Muscle of back (tissue), 13 donors: ENCODE data around the gene LRRFIP2. TPM values are rescaled to one million over a fixed set of nuclear protein-coding genes. Genes with fewer than 3 reads are reported as not detected.
A peak's percentile ranks its signal among the peaks of the same experiment; 100 is the strongest.
"Not testable (repeated sequence)": the region's sequence is repeated elsewhere in the genome, so short reads cannot be mapped to it uniquely, and the experiment has no call there.

ENCODE experiments used
- DNase-seq, 3 donors: peaks; one replicate each; pipeline versions ENCODE4 v3.0.0 to v3.0.0-alpha.2; 2013
- long read RNA-seq, 9 donors: transcript quantifications; one replicate each; lab custom pipeline, GENCODE V29; 2026
- polyA plus RNA-seq, 10 donors: library from polyadenylated mRNA; unstranded; fragments of 120-200 nt; gene quantifications; one replicate each; pipeline ENCODE4 v1.2.1, GENCODE V29; 2013; ENCODE audit not compliant: insufficient read length in 10 of 10

LRRFIP2 gene
- polyA plus RNA-seq: 10 to 100 TPM; 29.0 to 50.0 (median 39.2) TPM
- long read RNA-seq, donor 1, partial matches to known transcripts: 9 of 10 reads
- long read RNA-seq, donor 1, other reads (novel, unspliced or antisense): 0 of 10 reads
- long read RNA-seq, donor 2, partial matches to known transcripts: 12 of 15 reads
- long read RNA-seq, donor 2, other reads (novel, unspliced or antisense): 0 of 15 reads
- long read RNA-seq, donor 3: 0 reads
- long read RNA-seq, donor 4, partial matches to known transcripts: 16 of 17 reads
- long read RNA-seq, donor 4, other reads (novel, unspliced or antisense): 0 of 17 reads
- long read RNA-seq, donor 5, partial matches to known transcripts: 7 of 10 reads
- long read RNA-seq, donor 5, other reads (novel, unspliced or antisense): 0 of 10 reads
- long read RNA-seq, donor 6, partial matches to known transcripts: 14 of 15 reads
- long read RNA-seq, donor 6, other reads (novel, unspliced or antisense): 0 of 15 reads
- long read RNA-seq, donor 7, partial matches to known transcripts: 13 of 19 reads
- long read RNA-seq, donor 7, other reads (novel, unspliced or antisense): 0 of 19 reads
- long read RNA-seq, donor 8, partial matches to known transcripts: 10 of 11 reads
- long read RNA-seq, donor 8, other reads (novel, unspliced or antisense): 0 of 11 reads
- long read RNA-seq, donor 9: 0 reads

GRCh38 chr3:37174532-37175126 lies at the start of gene LRRFIP2:
TSS of gene LRRFIP2 (minus strand) at chr3:37174582. CDS start at chr3:37148983, 25,599 bp downstream.
- DNase-seq: peak in 1 of 3 donors; percentile 61

- no peak for DNase-seq
These were observed 49.2 kb upstream of the LRRFIP2 start for GRCh38 chr3:37223576-37223975.

DNA sequence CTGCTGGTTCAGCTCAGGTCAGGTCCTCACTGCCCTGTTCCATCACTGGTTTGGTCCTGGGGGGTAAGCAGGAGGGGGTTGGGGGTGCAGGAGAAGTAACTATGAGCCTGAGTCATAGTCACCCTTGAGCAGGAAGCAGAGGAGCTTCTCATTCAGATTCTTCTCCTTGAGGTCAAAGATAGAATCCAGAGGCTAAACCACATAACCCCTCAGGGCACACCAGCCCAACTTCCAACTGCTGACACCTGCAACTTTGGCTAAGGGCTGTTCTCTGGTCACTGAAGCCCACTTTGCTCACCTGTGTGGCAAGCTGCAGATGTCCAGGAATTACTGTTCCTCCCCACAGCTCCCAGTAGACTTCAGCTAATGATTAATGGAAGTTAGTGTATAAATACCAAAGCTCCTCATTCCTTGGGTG lies 48.8 kb upstream of the LRRFIP2 start:
- no peak for DNase-seq

DNA sequence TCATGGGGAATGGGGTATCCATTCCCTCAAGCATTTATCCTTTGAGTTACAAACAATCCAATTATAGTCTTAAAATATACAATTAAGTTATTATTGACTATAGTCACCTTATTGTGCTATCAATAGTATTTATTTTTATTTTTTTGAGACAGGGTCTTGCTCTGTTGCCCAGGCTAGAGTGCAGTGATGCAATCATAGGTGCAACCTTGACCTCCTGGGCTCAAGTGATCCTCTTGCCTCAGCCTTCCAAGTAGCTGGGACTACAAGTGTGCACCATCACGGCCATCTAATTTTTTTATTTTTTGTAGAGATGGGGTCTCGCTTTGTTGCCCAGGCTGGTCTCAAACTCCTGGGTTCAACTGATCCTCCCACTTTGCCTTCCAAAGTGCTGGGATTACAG lies 48.2 kb upstream of the LRRFIP2 start:
- DNase-seq: not testable (repeated sequence)

GRCh38 chr3:37221407-37221806 lies 47.0 kb upstream of the LRRFIP2 start:
- DNase-seq: peak in 1 of 3 donors; percentile 44

DNA sequence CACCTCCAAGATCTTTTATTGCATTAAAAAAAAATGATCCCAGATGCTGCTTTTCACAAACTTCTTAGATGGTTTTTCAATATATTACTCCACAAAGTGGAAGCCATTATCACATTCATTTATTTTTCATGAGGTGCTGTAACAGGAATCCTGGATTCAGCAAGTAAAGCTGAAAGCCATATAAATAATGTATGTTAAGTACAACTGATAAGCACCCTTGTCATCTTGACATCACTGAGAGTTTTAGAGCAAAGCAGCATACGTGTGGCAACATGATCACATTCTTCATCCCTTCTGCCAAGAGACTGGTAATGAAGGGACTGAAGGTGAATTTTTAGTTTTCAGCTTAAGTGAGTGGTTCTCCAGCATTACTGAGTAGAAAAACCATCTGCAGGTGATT lies 44.9 kb upstream of the LRRFIP2 start:
- no peak for DNase-seq

DNA sequence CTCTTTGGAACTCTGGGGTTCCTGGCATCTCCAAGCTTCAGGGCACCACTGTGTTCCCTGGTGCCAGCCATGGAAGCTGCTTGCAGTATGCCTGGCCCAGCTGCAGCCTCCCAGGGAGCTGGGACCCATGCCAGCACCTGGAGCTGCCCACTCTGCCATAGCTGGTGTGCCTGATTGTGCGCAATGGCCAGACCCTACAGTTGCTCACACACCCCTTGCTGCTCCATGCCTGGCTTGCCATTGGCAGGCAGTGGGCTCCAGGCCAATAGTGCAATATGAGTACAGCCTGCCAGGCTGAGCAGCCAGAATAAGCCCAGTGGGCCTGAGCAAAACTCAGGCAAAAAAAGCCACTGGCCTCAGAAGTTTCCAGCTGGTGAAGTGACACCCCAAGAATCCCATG lies 43.8 kb upstream of the LRRFIP2 start:
- DNase-seq: no peak

DNA sequence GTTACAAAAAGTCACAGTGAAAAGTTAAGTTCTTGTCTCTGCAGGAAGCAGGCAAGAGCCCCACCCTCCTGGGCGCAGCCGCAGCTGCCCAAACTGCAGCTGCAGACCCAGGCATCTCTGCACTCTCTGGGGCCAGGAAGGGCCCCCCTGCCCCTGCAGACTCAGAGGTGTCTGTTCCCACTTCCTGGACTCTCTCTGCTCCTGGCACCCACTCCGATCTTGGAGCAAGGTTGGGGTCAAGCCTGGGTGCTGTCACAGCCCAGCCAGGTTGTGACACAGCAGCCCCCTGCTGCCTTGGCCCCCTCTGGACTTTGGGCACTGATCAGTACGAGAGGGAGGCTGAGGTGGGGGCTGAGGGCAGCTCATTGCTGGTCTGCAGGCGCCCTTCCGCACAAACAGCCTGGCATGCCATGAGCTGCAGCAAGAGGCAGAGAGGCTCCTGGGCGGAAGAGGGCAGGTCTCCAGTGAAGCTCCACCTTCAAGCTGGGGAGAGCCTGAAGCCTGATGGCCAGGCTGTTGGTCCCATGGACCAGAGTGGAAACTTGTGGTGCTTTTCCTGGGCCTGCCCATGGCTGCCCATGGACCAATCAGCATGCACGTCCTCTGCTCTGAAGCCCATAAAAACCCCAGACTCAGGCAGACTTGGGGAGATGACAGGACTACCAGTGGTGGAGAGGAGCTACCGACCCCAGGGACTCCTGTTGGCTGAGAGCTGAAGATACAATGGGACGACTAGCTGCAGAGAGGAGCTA lies 42.9 kb upstream of the LRRFIP2 start:
- DNase-seq: no peak

GRCh38 chr3:37216597-37217097 lies 42.3 kb upstream of the LRRFIP2 start:
- no peak for DNase-seq

GRCh38 chr3:37214076-37214475 lies 39.7 kb upstream of the LRRFIP2 start:
- DNase-seq: no peak

- DNase-seq: no peak
These were observed 35.8 kb upstream of the LRRFIP2 start for GRCh38 chr3:37210230-37210629.

DNA sequence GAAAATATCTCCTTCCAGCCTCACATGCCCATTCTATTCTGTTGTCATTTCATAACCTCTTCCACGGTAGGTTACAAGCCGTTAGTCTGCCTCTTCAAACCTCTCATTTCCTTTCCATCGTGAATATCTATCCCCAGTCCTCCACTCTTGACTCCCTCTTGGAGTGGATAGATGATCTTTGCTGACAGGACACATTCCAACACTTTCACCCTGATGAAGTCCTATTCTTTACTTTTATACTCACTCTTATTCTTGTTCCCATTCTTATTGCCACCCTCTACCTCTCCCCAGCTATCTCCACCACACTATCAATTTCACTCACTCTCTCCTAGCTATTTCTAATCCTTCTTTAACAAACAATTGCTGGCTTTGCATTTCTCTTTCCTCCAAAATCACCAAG lies 34.2 kb upstream of the LRRFIP2 start:
- not testable (repeated sequence) for DNase-seq

- not testable (repeated sequence) for DNase-seq
These were observed 33.6 kb upstream of the LRRFIP2 start for GRCh38 chr3:37208008-37208407.

DNA sequence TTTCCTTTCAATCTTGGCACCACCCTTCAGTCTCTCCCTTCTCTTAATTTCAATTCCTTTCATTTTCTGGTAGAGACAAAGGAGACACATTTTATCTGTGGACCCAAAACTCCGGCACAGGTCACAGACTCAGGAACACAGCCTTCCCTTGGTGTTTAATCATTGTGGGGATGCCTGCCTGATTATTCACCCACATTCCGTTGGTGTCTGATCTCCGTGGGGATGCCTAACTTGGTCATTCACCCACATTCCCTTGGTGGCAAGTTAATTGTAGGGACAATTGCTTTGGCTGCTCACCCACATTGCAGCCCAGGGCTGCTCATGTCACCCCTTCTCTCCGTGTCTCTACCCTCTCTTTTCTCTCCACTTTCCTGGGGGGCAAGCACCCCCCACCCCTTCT lies 31.7 kb upstream of the LRRFIP2 start:
- not testable (repeated sequence) for DNase-seq

DNA sequence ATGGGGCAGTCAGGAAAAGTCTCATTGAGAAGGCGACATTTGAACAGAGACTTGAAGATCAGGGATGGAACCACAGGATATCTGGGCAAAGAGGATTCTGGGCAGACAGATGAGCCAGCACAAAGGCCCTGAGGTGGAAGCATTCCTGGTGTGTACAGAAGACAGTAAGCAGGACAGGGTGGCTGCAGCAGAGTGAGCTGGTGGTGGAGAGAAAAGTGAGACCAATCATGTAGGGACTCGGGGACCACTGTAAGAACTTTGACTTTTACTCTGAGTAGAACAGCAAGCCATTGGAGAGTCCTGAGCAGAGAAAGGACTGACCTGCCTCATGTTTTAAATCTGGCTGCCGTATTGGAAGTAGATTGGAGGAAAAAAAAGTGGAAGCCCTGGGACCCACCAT lies 29.9 kb upstream of the LRRFIP2 start:
- DNase-seq: no peak

DNA sequence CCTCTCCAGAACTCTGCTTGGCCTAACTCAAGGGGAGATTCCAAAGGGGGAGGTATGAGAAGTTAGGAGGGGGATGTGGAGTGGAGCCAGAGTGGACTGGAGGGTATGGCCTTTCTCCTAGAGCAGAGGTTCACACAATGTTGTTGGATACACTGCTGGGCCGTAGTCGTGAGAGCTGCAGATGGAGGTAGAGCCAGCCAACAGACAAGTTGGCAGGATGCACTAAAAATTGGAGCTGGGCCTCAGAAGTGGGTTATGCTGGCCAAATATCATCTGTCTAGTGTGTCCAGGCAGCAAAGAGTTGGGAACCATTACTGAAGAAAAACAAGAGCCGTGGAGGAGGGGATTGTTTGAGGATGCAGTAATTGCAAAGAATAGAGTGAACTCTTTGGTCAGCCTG lies 27.7 kb upstream of the LRRFIP2 start:
- peak in 2 of 3 donors; percentile 34 to 36 for DNase-seq

GRCh38 chr3:37200141-37200540 lies 25.8 kb upstream of the LRRFIP2 start:
- DNase-seq: no peak

DNA sequence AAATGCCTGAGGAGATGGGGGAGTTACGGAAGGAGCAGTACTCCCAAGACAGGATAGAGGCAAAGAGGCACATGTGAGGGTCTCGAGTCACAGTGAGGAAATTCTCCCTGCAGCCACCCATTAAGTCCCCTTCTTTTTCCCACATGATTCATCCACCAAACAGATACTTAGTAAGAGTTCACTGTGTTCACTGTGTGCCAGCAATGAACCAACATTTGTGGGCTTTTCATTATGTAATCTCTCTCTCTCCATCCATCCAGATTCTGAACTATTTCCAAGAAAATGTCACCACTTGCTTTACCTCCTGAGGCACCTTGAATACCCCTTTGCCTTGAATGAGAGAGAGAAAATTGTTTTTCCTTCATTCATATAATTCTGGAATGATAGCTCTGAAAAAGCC lies 24.6 kb upstream of the LRRFIP2 start:
- no peak for DNase-seq

- DNase-seq: no peak
These were observed 24.2 kb upstream of the LRRFIP2 start for GRCh38 chr3:37198547-37198946.

- peak in 2 of 3 donors; percentile 22 to 77 for DNase-seq
These were observed 23.5 kb upstream of the LRRFIP2 start for GRCh38 chr3:37197810-37198371.

GRCh38 chr3:37194533-37194932 lies 20.2 kb upstream of the LRRFIP2 start:
- no peak for DNase-seq
